ENCODE results near the gene DMXL1.

- TF ChIP-seq MAX (IDR thresholded peaks at IDR 0.05; ENCODE audit: low read depth) (no peak), CTCF (IDR thresholded peaks at IDR 0.05) (no peak), ELF1 (IDR thresholded peaks at IDR 0.05) (no peak), EZH2phosphoT487 (IDR thresholded peaks at IDR 0.05; ENCODE audit: borderline replicate concordance, low read depth) (no peak), REST (IDR thresholded peaks at IDR 0.05; ENCODE audit: low read depth, low read length) (no peak), RCOR1 (IDR thresholded peaks at IDR 0.05; ENCODE audit: low read length) (no peak), RFX5 (IDR thresholded peaks at IDR 0.05; ENCODE audit: low read length) (no peak)
Observed at GRCh38 chr5:119274767-119275130, 203.9 kb downstream of the DMXL1 start.
